Measurements from ENCODE around the gene ADAMTS12.

Gene ADAMTS12

GRCh38 chr5:33734537-33734936 lies 157.3 kb downstream of the ADAMTS12 start:
- DNase-seq (ENCODE audit: low read depth) = no peak

GRCh38 chr5:33733225-33733624 lies 158.6 kb downstream of the ADAMTS12 start:
- H3K4me3 ChIP-seq (ENCODE audit: low read depth, low read length) = no peak overlapping the region
- DNase-seq (ENCODE audit: low read depth) = no peak
- no peak for TF ChIP-seq CTCF (IDR thresholded peaks at IDR 0.05; ENCODE audit: control insufficient read depth, extremely low read depth, insufficient read depth)

More at GRCh38 chr5:33734537-33734936, 157.3 kb downstream of the ADAMTS12 start:
- H3K4me3 ChIP-seq (ENCODE audit: low read depth, low read length) = no peak overlapping the region
- no peak for TF ChIP-seq CTCF (IDR thresholded peaks at IDR 0.05; ENCODE audit: control insufficient read depth, extremely low read depth, insufficient read depth)

- H3K4me3 ChIP-seq (ENCODE audit: low read depth, low read length) = no peak overlapping the region
- no peak for DNase-seq (ENCODE audit: low read depth)
- TF ChIP-seq CTCF (IDR thresholded peaks at IDR 0.05; ENCODE audit: control insufficient read depth, extremely low read depth, insufficient read depth) = no peak
Observed at GRCh38 chr5:33726422-33727165, 165.2 kb downstream of the ADAMTS12 start.

- DNase-seq (ENCODE audit: low read depth) = no peak
- no peak for TF ChIP-seq CTCF (IDR thresholded peaks at IDR 0.05; ENCODE audit: control insufficient read depth, extremely low read depth, insufficient read depth)
- no peak overlapping the region for H3K4me3 ChIP-seq (ENCODE audit: low read depth, low read length)
Observed at GRCh38 chr5:33725806-33726205, 166.0 kb downstream of the ADAMTS12 start.

GRCh38 chr5:33721491-33722200 lies 170.1 kb downstream of the ADAMTS12 start:
- H3K4me3 ChIP-seq (ENCODE audit: low read depth, low read length) = no peak overlapping the region
- TF ChIP-seq CTCF (IDR thresholded peaks at IDR 0.05; ENCODE audit: control insufficient read depth, extremely low read depth, insufficient read depth) = no peak
- DNase-seq (ENCODE audit: low read depth) = peak; percentile 87

- DNase-seq (ENCODE audit: low read depth) = no peak
- no peak overlapping the region for H3K4me3 ChIP-seq (ENCODE audit: low read depth, low read length)
- no peak for TF ChIP-seq CTCF (IDR thresholded peaks at IDR 0.05; ENCODE audit: control insufficient read depth, extremely low read depth, insufficient read depth)
Observed at GRCh38 chr5:33720176-33720575, 171.6 kb downstream of the ADAMTS12 start.
